GM23338 (cell line): ENCODE results near the gene NQO2. TPM values are rescaled to one million over a fixed set of nuclear protein-coding genes. Genes with fewer than 3 reads are reported as not detected.

Source experiments
- ATAC-seq: fragments of 200-7000 bp; cut with Tn5 transposase; 3 replicates; pipeline ENCODE4 v1.9.1; 2020
- DNase-seq: peaks from one replicate; pipeline ENCODE4 v3.0.0-alpha.2; 2015; ENCODE audit warnings: low spot score
- H2AFZ ChIP-seq: fragments of 200-600 bp; sonication (generic); 2 replicates; pipeline ENCODE4 v1.8.0; 2016; ENCODE audit warnings: antibody characterized with exemption, mild to moderate bottlenecking, moderate library complexity
- H3F3A ChIP-seq: fragments of 200-600 bp; sonication (generic); replicated peaks from 2 replicates; pipeline ENCODE4 v1.8.0; 2017; ENCODE audit warnings: antibody characterized with exemption, mixed run types, low read depth
- H3K27ac ChIP-seq: fragments of 200-600 bp; sonication (generic); 2 replicates; pipeline ENCODE4 v1.6.1; 2016; ENCODE audit warnings: low read depth
- H3K27me3 ChIP-seq: fragments of 200-600 bp; sonication (generic); 2 replicates; pipeline ENCODE4 v1.8.0; 2016; ENCODE audit warnings: mild to moderate bottlenecking, mixed run types, moderate library complexity; ENCODE audit not compliant: insufficient read depth
- H3K36me3 ChIP-seq: fragments of 200-600 bp; sonication (generic); 2 replicates; pipeline ENCODE4 v1.8.0; 2016; ENCODE audit warnings: mild to moderate bottlenecking; ENCODE audit not compliant: insufficient read depth
- H3K4me1 ChIP-seq: fragments of 200-600 bp; sonication (generic); 2 replicates; pipeline ENCODE4 v1.8.0; 2016; ENCODE audit warnings: mild to moderate bottlenecking, moderate library complexity; ENCODE audit not compliant: insufficient read depth
- H3K4me2 ChIP-seq: fragments of 200-600 bp; sonication (generic); 2 replicates; pipeline ENCODE4 v1.7.1; 2017; ENCODE audit warnings: mixed run types
- H3K4me3 ChIP-seq: fragments of 200-600 bp; sonication (generic); 2 replicates; pipeline ENCODE4 v1.6.1; 2016; ENCODE audit warnings: mixed run types
- H3K79me2 ChIP-seq: fragments of 200-600 bp; sonication (generic); replicated peaks from 2 replicates; pipeline ENCODE4 v1.8.0; 2017; ENCODE audit warnings: mild to moderate bottlenecking; ENCODE audit not compliant: insufficient read depth
- H3K9me2 ChIP-seq: fragments of 200-600 bp; sonication (generic); 2 replicates; pipeline ENCODE4 v1.8.0; 2017; ENCODE audit not compliant: insufficient read depth
- H4K20me1 ChIP-seq: fragments of 200-600 bp; sonication (generic); replicated peaks from 2 replicates; pipeline ENCODE4 v1.8.0; 2017; ENCODE audit warnings: mild to moderate bottlenecking; ENCODE audit not compliant: insufficient read depth
- H3K27ac Mint-ChIP-seq: 2 replicates; pipeline ENCODE4 v1.8.0; 2020; ENCODE audit warnings: inconsistent platforms, mild to moderate bottlenecking, moderate library complexity, mixed read lengths
- H3K27me3 Mint-ChIP-seq: 3 replicates; pipeline ENCODE4 v1.8.0; 2022; ENCODE audit warnings: low read depth, mild to moderate bottlenecking, moderate library complexity, mixed read lengths, inconsistent platforms; ENCODE audit not compliant: insufficient read depth, poor library complexity
- H3K36me3 Mint-ChIP-seq: 3 replicates; pipeline ENCODE4 v1.8.0; 2021; ENCODE audit warnings: low read depth, mild to moderate bottlenecking, inconsistent platforms, moderate library complexity, mixed read lengths
- H3K4me1 Mint-ChIP-seq: 3 replicates; pipeline ENCODE4 v1.8.0; 2020; ENCODE audit warnings: mild to moderate bottlenecking, inconsistent platforms, mixed read lengths
- H3K4me3 Mint-ChIP-seq: 3 replicates; pipeline ENCODE4 v1.8.0; 2021; ENCODE audit warnings: moderate library complexity, mild to moderate bottlenecking, inconsistent platforms, mixed read lengths
- H3K9me3 Mint-ChIP-seq: 3 replicates; pipeline ENCODE4 v1.8.0; 2020; ENCODE audit warnings: moderate library complexity, mild to moderate bottlenecking, inconsistent platforms, mixed read lengths
- CREB1 ChIP-seq: fragments of 250-450 bp; sonication (Bioruptor Pico); IDR thresholded peaks from 2 replicates; pipeline ENCODE4 v1.5.0; 2020; ENCODE audit warnings: low read depth, mild to moderate bottlenecking, moderate library complexity
- ETS1 ChIP-seq: IDR thresholded peaks from 2 replicates; pipeline ENCODE4 v1.6.1; 2016; ENCODE audit warnings: antibody characterized with exemption
- EZH2 ChIP-seq: fragments of 200-600 bp; sonication (generic); IDR thresholded peaks from one replicate; pipeline ENCODE4 v1.8.0; 2017; ENCODE audit warnings: antibody characterized with exemption, mild to moderate bottlenecking, low read depth; ENCODE audit not compliant: unreplicated experiment
- EZH2phosphoT487 ChIP-seq: fragments of 200-600 bp; sonication (generic); IDR thresholded peaks from one replicate; pipeline ENCODE4 v1.8.1; 2018; ENCODE audit warnings: antibody characterized with exemption; ENCODE audit not compliant: unreplicated experiment
- JUNB ChIP-seq: IDR thresholded peaks from one replicate; pipeline ENCODE4 v1.6.1; 2016; ENCODE audit warnings: antibody characterized with exemption; ENCODE audit not compliant: unreplicated experiment
- NANOG ChIP-seq: IDR thresholded peaks from 2 replicates; pipeline ENCODE4 v1.6.1; 2016; ENCODE audit warnings: antibody characterized with exemption, borderline replicate concordance
- POLR2AphosphoS5 ChIP-seq: IDR thresholded peaks from 2 replicates; pipeline ENCODE4 v1.6.1; 2016; ENCODE audit warnings: antibody characterized with exemption, low read depth
- STAT1 ChIP-seq: IDR thresholded peaks from one replicate; pipeline ENCODE4 v1.6.1; 2016; ENCODE audit warnings: antibody characterized with exemption; ENCODE audit not compliant: unreplicated experiment
- ZNF114 ChIP-seq: fragments of 250-450 bp; sonication (Bioruptor Pico); IDR thresholded peaks from 2 replicates; pipeline ENCODE4 v1.5.0; 2020; ENCODE audit warnings: mild to moderate bottlenecking, moderate library complexity
- ZNF331 ChIP-seq: fragments of 250-450 bp; sonication (Bioruptor Pico); IDR thresholded peaks from 2 replicates; pipeline ENCODE4 v1.5.0; 2020; ENCODE audit warnings: low read depth, mild to moderate bottlenecking, moderate library complexity
- ZNF462 ChIP-seq: fragments of 250-450 bp; sonication (Bioruptor Pico); IDR thresholded peaks from 2 replicates; pipeline ENCODE4 v1.5.0; 2020; ENCODE audit warnings: mild to moderate bottlenecking, moderate library complexity
- polyA plus RNA-seq: library from polyadenylated mRNA; unstranded; fragments of >200 nt; fragmentation: Nextera tagmentation; extraction: Ambion mirVana; gene quantifications from 2 replicates; pipeline ENCODE4 v1.2.1, GENCODE V29; 2016
- total RNA-seq: library from RNA; depleted of rRNA; stranded (reverse); fragments of >200 nt; shearing (Covaris generic); gene quantifications from 2 replicates; pipeline ENCODE4 v1.2.3, GENCODE V29; 2014
- TF ChIP-seq, protein P1 (sequence below): IDR thresholded peaks from one replicate; pipeline ENCODE4 v1.6.1; 2018; ENCODE audit warnings: antibody characterized with exemption; ENCODE audit not compliant: unreplicated experiment
- TF ChIP-seq, protein P2 (sequence below), 2 experiments: fragments of 200-600 bp in 1 of 2; sonication (generic) in 1 of 2; conservative IDR thresholded peaks; 2 replicates each; pipeline versions ENCODE4 v1.5.1 to v1.6.1; 2016 to 2017; ENCODE audit warnings: antibody characterized with exemption in 2 of 2, low read depth in 2 of 2, mild to moderate bottlenecking in 2 of 2, moderate library complexity in 1 of 2

Gene NQO2
- total and polyA plus RNA-seq, 2 experiments from 2014 or later, result 117 to 173 TPM

DNA sequence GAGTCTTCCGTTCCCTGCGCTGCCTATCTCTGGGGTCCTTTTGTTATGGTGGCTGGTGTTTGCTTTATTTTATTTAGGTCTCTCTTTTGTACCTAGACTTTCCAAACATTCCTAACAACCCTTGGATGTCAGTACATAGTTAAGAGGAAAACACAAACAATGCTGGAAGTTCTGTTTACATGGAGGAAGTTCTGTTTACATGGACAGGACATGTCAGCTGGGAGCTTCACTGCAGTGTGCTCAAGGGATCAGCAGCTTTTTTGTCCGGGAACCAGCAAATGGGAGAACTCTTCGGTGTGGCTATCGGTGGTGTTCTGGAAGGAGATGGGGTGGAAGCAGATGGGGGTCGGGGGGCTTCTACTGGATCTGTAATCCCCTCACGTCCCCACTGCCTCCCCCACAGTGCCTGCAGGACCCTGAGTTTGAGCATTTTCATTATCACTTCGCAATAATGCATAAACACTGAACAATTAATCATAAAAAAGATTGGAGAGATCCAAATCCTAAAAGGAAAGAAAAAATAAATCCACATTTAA, 31.0 kb upstream of the NQO2 start:
- no peak overlapping the region for H2AFZ ChIP-seq
- peaks cover 12% of the 10 kb centered on the region for H3K27me3 Mint-ChIP-seq
- no peak overlapping the region for H3K4me3 ChIP-seq
- H3K36me3 ChIP-seq, result no peaks in the 10 kb centered on the region
- no peaks in the 10 kb centered on the region for H4K20me1 ChIP-seq
- no peaks in the 10 kb centered on the region for H3K36me3 Mint-ChIP-seq
- 0 out of 2 replicates have a peak, but pooled peaks cover 5% of the 10 kb centered on the region for H3K9me2 ChIP-seq
- peaks cover 12% of the 10 kb centered on the region; the same call in 2 of the 3 replicates for H3K9me3 Mint-ChIP-seq
- no peak for DNase-seq
- no peak overlapping the region for H3K4me3 Mint-ChIP-seq
- no peak overlapping the region for H3K4me2 ChIP-seq
- peaks cover 4% of the 10 kb centered on the region; the same call in 2 of the 3 replicates for H3K4me1 Mint-ChIP-seq
- peaks cover 12% of the 10 kb centered on the region for H3F3A ChIP-seq
- no peaks in the 10 kb centered on the region for H3K79me2 ChIP-seq
- 0 out of 2 replicates have a peak, but pooled peaks cover 6% of the 10 kb centered on the region for H3K4me1 ChIP-seq
- H3K27me3 ChIP-seq, result peaks cover 9% of the 10 kb centered on the region
- no peak for TF ChIP-seq ZNF331 (CRISPR knock-in tag)
- no peak for TF ChIP-seq POLR2AphosphoS5
- TF ChIP-seq, protein P1, sequence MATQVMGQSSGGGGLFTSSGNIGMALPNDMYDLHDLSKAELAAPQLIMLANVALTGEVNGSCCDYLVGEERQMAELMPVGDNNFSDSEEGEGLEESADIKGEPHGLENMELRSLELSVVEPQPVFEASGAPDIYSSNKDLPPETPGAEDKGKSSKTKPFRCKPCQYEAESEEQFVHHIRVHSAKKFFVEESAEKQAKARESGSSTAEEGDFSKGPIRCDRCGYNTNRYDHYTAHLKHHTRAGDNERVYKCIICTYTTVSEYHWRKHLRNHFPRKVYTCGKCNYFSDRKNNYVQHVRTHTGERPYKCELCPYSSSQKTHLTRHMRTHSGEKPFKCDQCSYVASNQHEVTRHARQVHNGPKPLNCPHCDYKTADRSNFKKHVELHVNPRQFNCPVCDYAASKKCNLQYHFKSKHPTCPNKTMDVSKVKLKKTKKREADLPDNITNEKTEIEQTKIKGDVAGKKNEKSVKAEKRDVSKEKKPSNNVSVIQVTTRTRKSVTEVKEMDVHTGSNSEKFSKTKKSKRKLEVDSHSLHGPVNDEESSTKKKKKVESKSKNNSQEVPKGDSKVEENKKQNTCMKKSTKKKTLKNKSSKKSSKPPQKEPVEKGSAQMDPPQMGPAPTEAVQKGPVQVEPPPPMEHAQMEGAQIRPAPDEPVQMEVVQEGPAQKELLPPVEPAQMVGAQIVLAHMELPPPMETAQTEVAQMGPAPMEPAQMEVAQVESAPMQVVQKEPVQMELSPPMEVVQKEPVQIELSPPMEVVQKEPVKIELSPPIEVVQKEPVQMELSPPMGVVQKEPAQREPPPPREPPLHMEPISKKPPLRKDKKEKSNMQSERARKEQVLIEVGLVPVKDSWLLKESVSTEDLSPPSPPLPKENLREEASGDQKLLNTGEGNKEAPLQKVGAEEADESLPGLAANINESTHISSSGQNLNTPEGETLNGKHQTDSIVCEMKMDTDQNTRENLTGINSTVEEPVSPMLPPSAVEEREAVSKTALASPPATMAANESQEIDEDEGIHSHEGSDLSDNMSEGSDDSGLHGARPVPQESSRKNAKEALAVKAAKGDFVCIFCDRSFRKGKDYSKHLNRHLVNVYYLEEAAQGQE, result no peak
- TF ChIP-seq STAT1, result no peak
- TF ChIP-seq CREB1, result no peak
- TF ChIP-seq ETS1, result no peak
- TF ChIP-seq ZNF114 (CRISPR knock-in tag), result no peak
- TF ChIP-seq NANOG, result no peak
- TF ChIP-seq, protein P2, sequence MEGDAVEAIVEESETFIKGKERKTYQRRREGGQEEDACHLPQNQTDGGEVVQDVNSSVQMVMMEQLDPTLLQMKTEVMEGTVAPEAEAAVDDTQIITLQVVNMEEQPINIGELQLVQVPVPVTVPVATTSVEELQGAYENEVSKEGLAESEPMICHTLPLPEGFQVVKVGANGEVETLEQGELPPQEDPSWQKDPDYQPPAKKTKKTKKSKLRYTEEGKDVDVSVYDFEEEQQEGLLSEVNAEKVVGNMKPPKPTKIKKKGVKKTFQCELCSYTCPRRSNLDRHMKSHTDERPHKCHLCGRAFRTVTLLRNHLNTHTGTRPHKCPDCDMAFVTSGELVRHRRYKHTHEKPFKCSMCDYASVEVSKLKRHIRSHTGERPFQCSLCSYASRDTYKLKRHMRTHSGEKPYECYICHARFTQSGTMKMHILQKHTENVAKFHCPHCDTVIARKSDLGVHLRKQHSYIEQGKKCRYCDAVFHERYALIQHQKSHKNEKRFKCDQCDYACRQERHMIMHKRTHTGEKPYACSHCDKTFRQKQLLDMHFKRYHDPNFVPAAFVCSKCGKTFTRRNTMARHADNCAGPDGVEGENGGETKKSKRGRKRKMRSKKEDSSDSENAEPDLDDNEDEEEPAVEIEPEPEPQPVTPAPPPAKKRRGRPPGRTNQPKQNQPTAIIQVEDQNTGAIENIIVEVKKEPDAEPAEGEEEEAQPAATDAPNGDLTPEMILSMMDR (conservative IDR thresholded peaks at IDR 0.05; ENCODE audit: low read depth in 2 of 2), result no peak
- TF ChIP-seq ZNF462, result no peak
- TF ChIP-seq JUNB, result no peak
- TF ChIP-seq EZH2, result no peak
- no peak for TF ChIP-seq EZH2phosphoT487
- H3K27ac ChIP-seq, result no peak overlapping the region
- ATAC-seq, result no peak
- H3K27ac Mint-ChIP-seq, result no peak overlapping the region
